GM10266 (cell line): ENCODE results near the gene FSD1L.

Experiments
- DNase-seq: peaks from one replicate; pipeline ENCODE4 v3.0.0; 2012; ENCODE audit errors: extremely low spot score
- TF ChIP-seq, protein P1 (sequence below): IDR thresholded peaks from 2 replicates; pipeline ENCODE4 v1.5.1; 2012; ENCODE audit warnings: mild to moderate bottlenecking, low read depth; ENCODE audit not compliant: control insufficient read depth, insufficient read depth; ENCODE audit errors: missing control alignments

FSD1L gene

GRCh38 chr9:105436783-105437182 is 11.1 kb upstream of the FSD1L start:
- DNase-seq = no peak
- TF ChIP-seq, protein P1, sequence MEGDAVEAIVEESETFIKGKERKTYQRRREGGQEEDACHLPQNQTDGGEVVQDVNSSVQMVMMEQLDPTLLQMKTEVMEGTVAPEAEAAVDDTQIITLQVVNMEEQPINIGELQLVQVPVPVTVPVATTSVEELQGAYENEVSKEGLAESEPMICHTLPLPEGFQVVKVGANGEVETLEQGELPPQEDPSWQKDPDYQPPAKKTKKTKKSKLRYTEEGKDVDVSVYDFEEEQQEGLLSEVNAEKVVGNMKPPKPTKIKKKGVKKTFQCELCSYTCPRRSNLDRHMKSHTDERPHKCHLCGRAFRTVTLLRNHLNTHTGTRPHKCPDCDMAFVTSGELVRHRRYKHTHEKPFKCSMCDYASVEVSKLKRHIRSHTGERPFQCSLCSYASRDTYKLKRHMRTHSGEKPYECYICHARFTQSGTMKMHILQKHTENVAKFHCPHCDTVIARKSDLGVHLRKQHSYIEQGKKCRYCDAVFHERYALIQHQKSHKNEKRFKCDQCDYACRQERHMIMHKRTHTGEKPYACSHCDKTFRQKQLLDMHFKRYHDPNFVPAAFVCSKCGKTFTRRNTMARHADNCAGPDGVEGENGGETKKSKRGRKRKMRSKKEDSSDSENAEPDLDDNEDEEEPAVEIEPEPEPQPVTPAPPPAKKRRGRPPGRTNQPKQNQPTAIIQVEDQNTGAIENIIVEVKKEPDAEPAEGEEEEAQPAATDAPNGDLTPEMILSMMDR = no peak

GRCh38 chr9:105437704-105438103 is 10.1 kb upstream of the FSD1L start:
- DNase-seq = no peak
- TF ChIP-seq, protein P1 = no peak

GRCh38 chr9:105438141-105438806 is 9.6 kb upstream of the FSD1L start:
- no peak for DNase-seq
- TF ChIP-seq, protein P1 = no peak

DNA sequence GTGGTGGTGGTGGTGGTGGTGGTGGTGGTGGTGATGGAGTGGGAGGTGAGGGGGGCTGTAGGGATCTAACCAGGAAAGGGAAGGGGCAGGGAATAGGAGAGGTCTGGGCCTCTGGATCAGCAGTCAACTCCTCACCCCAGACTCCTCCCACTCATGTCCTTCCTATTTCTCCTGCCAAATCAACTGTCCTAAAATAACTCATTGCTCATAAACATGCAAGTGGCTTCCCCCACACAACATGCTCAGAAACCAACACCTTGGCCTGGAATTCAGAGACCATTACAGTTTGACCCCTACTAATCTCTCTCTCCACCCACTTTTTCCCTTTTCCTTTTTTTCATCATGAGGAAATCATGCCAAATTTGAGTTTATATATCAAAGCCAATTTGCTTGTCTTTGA is 8.4 kb upstream of the FSD1L start:
- TF ChIP-seq, protein P1 = no peak
- no peak for DNase-seq

GRCh38 chr9:105441616-105442160 is 6.1 kb upstream of the FSD1L start:
- no peak for DNase-seq
- TF ChIP-seq, protein P1 = no peak

GRCh38 chr9:105443121-105443520 is 4.7 kb upstream of the FSD1L start:
- TF ChIP-seq, protein P1 = no peak
- no peak for DNase-seq

DNA sequence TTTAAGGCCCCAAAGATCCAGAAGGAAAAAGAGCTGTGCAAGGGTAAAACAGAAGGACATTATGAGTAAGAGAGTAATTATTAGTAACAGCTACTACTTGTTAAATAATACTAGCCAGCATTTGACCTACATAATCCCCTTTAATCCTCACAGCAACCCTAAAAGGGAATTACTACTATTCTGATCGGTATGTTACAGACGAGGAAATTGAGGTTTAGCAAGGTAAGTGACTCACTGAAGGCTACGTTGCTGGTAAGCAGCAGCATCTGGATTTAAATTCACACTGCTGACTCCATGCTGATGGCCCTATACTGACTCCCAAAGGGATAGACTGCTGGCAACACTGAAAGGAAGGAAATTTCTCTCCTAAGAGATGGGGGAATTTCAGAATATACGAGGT is 3.7 kb upstream of the FSD1L start:
- DNase-seq = no peak
- TF ChIP-seq, protein P1 = no peak
